Activated CD4-positive, CD25-positive, alpha-beta regulatory T cell treated with anti-CD3 and anti-CD28 coated beads, Interleukin-2, amount 50 U/mL, for 24 hours (primary cell): ENCODE measurements around the gene TMEM51.

Experiments
- ATAC-seq, 2 donors: fragments of 150-1000 bp; cut with Tn5 transposase; one replicate each; pipeline ENCODE4 v1.10.0; 2021; ENCODE audit warnings: mild to moderate bottlenecking in 1 of 2, moderate library complexity in 1 of 2

TMEM51 gene

DNA sequence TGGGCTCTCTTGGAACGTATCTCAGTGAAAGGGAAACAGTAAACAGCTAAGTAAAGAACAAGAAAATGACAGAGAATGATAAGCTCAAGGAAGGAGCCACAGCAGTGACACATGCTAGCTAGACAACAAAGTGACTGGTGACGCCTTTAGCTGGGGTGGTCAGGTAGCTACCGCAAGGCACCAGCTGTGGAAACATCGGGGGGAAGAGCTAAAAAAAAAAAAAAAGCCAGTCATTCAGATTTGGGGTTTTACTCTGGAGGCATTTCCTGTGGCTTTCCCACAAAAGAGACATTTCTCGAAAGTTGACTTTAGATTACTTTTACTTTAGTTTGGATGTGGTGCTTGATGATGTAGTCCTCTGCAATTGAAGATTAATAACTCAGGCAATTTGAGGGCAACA, 95.5 kb downstream of the TMEM51 start:
- ATAC-seq: peak; percentile 79 to 85

DNA sequence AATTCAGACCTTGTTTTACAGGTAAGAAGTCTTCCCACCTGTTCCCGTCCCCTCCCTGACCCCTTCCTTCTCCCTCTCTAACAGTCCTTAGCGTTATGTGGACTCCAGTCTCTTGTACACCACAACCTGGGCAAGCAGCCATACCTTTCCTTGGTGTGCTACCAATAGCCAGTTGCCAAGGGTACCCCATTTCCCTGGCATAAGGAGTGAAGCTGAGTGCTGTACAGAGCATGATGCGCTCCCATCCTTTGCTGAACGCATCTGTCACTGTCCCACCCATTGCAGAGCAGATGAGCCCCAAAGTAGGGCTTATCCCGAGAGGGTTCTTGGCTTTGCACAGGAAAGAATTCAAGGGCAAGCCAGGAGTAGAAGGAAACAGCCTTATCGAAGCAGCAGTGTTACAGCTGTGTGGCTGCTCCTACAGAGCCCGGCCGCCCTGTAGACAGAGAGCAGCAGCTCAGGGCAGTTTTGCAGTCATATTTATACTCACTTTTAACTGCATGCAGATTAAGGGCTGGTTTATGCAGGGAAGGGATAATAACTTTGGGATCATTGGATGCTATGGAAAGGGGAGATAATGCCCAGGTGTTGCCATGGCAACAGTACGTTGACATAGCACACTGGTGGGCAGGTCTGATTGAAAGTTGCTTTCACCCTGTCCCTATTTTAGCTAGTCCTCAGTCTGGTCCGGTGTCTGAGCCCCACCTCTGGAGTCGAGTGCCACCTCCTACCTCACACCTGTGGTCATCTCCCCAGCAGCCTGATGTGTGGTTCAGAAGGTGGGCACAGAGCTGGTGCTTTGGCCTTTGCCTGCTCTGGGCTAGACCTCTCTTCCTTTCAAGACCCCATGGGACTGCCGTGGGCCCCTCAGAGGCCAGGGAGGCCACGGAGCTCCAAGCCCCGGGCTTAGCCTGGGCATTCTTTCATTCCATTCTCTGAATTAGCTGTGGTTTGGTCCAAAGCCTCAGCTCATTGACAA, 98.6 kb downstream of the TMEM51 start:
- no peak for ATAC-seq

DNA sequence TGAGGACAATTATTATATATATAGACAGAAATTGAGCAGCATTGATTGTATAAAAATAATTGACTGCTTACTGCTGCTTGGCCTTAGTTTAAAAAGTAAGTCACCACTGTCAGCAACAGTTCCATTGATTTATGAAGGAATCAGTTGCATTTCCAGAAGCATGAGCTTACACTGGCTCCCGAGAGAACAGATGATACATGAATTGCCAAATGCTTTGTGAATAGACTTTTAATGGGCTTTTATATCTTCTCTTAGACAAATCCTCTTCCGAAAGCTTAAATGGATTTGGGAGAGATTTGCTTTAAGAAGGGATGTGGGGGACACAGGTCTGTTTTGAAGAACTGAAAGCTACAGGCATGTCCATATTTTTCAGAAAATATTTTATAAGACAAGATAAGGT, 101.0 kb downstream of the TMEM51 start:
- no peak for ATAC-seq

DNA sequence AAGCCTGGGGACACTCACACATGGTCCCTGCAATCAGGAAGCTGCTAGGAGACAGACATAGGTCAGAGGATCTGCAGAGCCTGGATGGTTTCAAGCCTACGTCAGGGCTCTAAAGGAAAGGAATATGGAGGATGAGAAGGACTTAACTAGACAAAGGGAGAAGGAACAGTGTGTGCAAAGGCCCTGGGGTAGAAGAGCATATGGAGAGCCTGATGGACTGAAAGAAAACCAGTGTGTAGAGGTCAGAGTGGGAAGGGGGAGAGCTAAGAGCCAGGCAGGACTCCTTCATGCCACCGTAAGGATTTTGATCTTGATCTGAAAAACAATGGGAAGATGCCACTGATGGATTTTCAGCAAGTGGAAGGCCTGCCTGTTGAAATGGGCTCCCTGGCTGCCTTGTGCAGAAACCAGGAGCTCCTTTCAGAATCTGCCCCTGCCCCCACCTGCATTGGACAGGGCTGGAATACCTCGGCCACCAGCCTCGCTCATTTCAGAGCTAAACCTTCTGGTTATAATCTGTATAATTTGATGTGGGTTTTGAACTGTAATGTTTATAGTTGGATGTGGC, 102.1 kb downstream of the TMEM51 start:
- no peak for ATAC-seq

DNA sequence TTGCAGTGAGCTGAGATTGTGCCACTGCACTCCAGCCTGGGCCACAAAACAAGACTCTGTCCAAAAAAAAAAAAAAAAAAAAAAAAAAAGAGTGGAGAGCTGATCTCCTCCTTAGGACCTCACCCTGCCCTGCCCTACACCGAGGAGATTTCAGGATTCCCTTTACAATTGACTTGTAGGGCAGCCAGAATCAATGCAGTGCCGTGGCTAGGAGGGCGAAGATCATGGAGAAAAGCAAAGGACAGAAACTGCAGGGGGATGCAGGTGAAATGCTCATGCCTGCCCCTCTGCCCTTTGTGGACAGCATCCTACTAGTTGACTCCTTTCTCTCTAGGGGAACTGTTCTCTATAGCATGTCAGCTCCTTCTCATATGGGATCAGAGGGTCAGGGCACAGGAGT, 103.0 kb downstream of the TMEM51 start:
- ATAC-seq: no peak

DNA sequence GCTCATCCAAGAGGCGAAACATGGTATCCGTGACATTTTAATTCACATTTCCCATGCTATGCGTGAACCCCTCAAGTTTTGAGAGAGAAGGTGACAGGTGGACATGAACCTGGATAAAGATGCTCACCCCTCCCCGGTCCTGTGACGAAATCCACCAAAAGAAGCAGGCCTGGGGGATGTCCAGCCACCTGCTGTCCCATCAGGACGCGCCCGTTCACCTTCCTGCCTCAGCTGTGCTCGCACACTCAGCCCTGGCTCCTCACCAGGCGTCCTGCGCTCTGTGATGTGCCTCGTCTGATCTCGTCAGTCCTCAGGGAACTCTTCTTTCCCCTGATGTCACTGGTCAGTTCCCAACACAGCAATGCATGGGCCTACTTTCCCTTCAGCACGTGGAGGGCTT, 103.8 kb downstream of the TMEM51 start:
- no peak for ATAC-seq

DNA sequence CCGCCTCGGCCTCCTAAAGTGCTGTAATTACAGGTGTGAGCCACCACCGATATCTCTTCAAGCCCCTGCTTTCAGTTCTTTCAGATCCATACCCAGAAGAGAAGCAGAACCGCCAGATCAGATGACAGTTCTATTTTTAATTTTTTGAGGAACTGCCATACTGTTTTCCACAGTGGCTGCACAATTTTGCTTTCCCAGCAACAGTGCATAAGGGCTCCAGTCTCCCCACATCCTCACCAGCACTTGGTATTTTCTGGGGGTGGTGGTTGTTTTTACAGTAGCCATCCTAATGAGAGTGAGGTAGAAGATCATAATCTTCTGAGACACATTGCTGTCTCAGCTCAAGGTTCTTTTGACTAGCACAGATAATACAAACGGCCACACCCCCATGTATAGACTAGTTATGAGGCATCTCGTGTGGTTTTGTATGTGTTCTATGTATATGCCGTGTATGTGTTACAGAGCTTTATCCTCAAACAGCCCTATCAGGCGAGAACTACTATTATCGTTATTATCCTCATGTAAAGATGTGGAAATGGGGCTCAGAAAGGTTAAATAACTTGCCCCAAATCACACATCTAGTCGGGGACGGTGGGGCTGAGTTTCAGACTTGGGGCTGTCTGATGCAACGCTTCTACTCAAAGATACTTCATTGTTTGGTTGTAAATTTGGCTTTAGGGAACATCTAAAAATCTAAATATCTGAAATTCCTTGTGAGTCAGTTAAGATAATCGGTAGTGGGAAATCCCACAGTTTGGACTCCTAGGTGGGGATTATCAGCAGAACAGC, 105.5 kb downstream of the TMEM51 start:
- ATAC-seq: peak in 1 of 2 donors; percentile 41

DNA sequence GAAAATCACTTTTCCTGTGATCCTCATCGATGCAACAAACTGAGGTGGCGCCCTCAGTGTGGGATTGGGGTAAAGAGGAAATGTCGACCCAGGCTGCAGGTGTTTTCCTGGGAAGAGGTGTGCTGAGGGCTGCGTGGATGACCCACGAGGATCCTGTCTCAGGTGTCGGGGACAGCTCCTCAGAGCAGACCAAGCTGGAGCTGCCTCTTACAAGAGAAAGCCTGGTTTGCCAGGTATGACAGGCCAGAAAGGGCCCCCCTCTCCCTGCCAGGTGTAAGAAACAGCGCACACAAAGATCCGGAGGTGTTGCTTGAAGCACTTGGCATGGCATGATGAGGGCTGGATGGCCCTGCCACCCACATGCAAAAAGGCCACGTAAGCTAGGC, 106.1 kb downstream of the TMEM51 start:
- ATAC-seq: no peak

DNA sequence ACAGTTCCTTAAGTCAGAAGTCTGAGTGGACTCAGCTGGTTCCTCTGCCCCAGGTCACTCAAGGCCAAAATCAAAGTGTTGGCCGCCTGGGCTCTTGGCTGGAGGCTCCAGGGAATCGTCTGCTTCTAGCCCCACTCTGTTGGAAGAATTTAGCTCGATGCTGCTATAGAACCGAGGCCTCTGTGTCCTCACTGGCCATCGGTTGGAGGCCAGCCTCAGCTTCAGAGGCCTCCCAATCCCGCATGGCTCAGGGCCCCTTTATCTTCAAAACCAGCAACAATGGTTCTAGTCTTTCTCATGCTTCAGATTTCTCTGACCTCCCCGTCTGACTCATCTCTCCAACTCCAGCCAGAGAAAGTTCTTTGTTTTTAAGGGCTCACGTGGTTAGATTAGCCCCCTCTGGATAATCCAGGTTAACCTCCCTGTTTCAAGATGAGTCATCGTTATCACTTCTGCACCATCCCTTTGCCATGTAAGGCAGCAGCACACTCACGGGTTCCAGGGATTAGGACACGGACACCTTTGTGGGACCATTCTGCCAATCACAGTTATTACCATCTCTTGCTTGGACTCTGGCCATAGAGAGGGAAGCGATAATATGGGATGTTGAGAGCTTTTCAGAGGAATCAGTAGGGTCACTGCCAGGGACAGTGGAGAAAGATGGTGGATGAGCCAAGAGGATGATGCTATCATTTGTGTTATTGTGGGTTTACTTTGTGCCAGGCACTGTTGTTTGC, 107.0 kb downstream of the TMEM51 start:
- no peak for ATAC-seq

DNA sequence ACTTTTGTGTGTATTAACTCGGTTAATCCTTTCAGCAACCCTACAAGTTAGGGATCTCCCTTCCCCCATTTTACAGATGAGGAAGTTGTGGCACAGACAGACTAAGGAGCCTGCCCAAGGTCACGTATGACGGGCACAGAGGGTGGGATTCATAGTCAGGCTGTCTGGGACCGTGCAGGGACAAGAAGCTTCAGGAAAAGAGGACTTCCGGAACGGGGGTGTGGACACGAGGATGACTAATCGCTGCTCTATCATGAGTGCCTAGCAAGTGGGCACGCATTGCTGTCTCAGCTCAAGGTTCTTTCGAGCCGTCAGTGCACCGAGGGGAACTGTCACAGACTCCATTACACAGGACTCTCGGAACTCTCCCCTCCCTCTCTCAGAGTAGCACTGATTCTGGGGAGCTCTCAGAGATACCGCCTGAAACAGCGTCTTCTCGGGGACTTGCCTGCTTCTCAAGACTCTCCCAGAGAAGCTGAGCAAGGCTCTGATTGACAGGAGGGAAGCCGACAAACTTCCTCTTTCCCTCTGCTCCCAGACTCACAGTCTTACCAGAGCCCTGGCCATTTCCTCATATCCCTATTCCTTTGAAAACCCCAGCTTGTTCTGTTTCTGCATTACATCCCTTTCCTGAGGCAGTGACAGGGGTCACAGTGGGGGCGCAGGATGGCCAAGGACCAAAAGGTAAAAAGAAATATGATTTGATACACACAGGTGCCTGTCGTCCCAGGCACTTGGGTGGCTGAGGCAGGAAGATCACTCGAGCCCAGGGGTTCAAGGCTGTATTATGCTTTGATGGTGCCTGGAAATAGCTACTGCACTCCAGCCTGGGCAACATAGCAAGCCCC, 107.8 kb downstream of the TMEM51 start:
- ATAC-seq: peak; percentile 48 to 73

DNA sequence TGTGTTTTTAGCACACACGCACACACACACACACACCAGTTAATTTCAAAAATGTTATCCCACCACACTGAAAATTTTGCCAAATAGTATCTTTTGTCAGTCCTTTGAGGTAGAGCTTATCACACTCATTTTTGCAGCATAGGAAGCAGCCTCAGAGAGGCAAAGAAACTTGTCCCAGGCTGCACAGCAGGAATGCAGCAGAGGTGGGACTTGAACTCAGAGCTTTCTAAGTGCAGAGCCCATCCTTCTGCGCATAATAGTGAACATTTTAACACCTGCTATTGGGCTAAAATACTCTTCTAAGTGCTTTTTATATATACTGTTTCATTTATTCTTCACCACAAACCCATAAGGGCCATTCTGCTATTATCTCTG, 108.4 kb downstream of the TMEM51 start:
- ATAC-seq: no peak

DNA sequence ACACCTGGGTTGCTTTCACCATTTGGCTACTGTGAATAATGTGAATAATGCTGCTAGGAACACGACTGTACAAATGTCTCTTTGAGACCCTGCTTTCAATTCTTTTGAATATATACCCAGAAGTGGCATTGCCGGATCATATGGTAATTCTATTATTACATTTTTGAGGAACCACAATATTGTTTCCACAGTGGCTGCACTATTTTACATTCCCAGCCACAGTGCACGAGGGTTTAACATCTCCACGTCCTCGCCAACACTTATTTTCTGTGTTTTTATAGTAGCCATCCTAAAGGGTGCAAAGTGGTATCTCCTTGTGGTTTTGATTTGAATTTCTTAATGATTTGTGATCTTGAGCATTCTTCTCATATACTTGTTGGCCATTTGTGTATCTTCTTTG, 109.2 kb downstream of the TMEM51 start:
- no peak for ATAC-seq

DNA sequence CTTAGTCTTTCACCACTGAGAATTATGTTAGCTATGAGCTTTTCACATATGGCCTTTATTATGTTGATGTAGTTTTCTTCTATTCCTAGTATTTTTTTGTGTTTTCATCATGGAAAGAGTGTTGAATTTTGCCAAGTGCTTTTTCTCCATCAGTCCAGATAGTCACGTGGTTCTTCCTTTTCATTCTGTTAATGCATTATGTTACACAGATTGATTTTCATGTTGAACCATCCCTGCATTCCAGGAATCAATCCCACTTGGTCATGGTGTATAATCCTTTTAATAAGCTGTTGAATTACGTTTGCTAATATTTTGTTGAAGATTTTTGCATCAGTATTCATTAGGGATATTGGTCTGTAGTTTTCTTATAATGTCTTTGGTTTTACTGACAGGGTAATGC, 111.2 kb downstream of the TMEM51 start:
- no peak for ATAC-seq
